IMR-90 (cell line): ENCODE results near the gene GRAMD1B. TPM values are rescaled to one million over a fixed set of nuclear protein-coding genes. Genes with fewer than 3 reads are reported as not detected.

ENCODE experiments used
- ATAC-seq: fragments of 200-7000 bp; cut with Tn5 transposase; 2 replicates; pipeline ENCODE4 v1.9.1; 2020; ENCODE audit warnings: low read depth, mild to moderate bottlenecking, moderate library complexity
- BruUV-seq: library from RNA; stranded (reverse); fragments of 400-500 nt; replicated peaks from 2 replicates; lab custom pipeline; 2021; lab: Mats Ljungman, UMichigan
- CTCF ChIA-PET: fragments of 300-600 bp; formaldehyde crosslinking; extraction: SDS; loops from one replicate; lab custom pipeline; 2021; ENCODE audit warnings: antibody characterized with exemption; lab: Yijun Ruan, JAX
- POLR2A ChIA-PET: fragments of 300-600 bp; sonication (Branson Sonifier 250); formaldehyde crosslinking; loops from one replicate; lab custom pipeline; 2022; ENCODE audit warnings: antibody characterized with exemption; ENCODE audit not compliant: unreplicated experiment; lab: Charles Lee
- DNase-seq: peaks from one replicate; pipeline ENCODE4 v3.0.0; 2013
- H2AFZ ChIP-seq: replicated peaks from 2 replicates; pipeline ENCODE3; 2013; ENCODE audit warnings: low read length, mild to moderate bottlenecking; ENCODE audit not compliant: poor library complexity
- H2AK5ac ChIP-seq: 2 replicates; pipeline ENCODE4 v1.6.1; 2013; ENCODE audit warnings: low read depth, low read length, inconsistent platforms
- H2AK9ac ChIP-seq: replicated peaks from 2 replicates; pipeline ENCODE3; 2013; ENCODE audit warnings: mild to moderate bottlenecking, low read depth, low read length, moderate library complexity; ENCODE audit not compliant: poor library complexity
- H2BK120ac ChIP-seq: 2 replicates; pipeline ENCODE4 v1.6.1; 2013; ENCODE audit warnings: low read depth, low read length, inconsistent platforms
- H2BK15ac ChIP-seq: 3 replicates; pipeline ENCODE4 v1.6.1; 2013; ENCODE audit warnings: low read depth, low read length, inconsistent platforms
- H2BK20ac ChIP-seq: 2 replicates; pipeline ENCODE4 v1.6.1; 2013; ENCODE audit warnings: low read depth, mild to moderate bottlenecking, inconsistent platforms, low read length, moderate library complexity
- H2BK5ac ChIP-seq: 2 replicates; pipeline ENCODE4 v1.6.1; 2013; ENCODE audit warnings: mild to moderate bottlenecking, low read depth, low read length, inconsistent platforms; ENCODE audit not compliant: poor library complexity, severe bottlenecking
- H3K14ac ChIP-seq: replicated peaks from 2 replicates; pipeline ENCODE4 v1.6.1; 2013; ENCODE audit warnings: low read depth, low read length, inconsistent platforms
- H3K18ac ChIP-seq: 2 replicates; pipeline ENCODE4 v1.6.1; 2013; ENCODE audit warnings: low read depth, low read length, control low read depth
- H3K23ac ChIP-seq: 2 replicates; pipeline ENCODE4 v1.6.1; 2013; ENCODE audit warnings: low read depth, low read length, inconsistent platforms
- H3K27ac ChIP-seq: 2 replicates; pipeline ENCODE4 v1.5.1; 2013; ENCODE audit warnings: mild to moderate bottlenecking, control low read depth, low read length; ENCODE audit not compliant: insufficient read depth
- H3K27me3 ChIP-seq: 2 replicates; pipeline ENCODE4 v1.6.1; 2013; ENCODE audit warnings: low read length; ENCODE audit not compliant: control insufficient read depth, insufficient read depth
- H3K36me3 ChIP-seq: 2 replicates; pipeline ENCODE4 v1.6.1; 2013; ENCODE audit warnings: low read length, mixed read lengths; ENCODE audit not compliant: control insufficient read depth, insufficient read depth
- H3K4ac ChIP-seq: 2 replicates; pipeline ENCODE4 v1.6.1; 2013; ENCODE audit warnings: low read depth, low read length, inconsistent platforms
- H3K4me1 ChIP-seq: 2 replicates; pipeline ENCODE4 v1.6.1; 2013; ENCODE audit warnings: low read length, mixed read lengths; ENCODE audit not compliant: control insufficient read depth, insufficient read depth
- H3K4me2 ChIP-seq: 2 replicates; pipeline ENCODE4 v1.6.1; 2013; ENCODE audit warnings: low read depth, mild to moderate bottlenecking, control low read depth, low read length, moderate library complexity
- H3K4me3 ChIP-seq: 2 replicates; pipeline ENCODE4 v1.5.1; 2013; ENCODE audit warnings: low read depth, mild to moderate bottlenecking, control low read depth, low read length, moderate library complexity; ENCODE audit not compliant: insufficient read depth
- H3K56ac ChIP-seq: 2 replicates; pipeline ENCODE4 v1.6.1; 2013; ENCODE audit warnings: low read length, inconsistent platforms; ENCODE audit not compliant: insufficient read depth; ENCODE audit errors: extremely low read depth
- H3K79me1 ChIP-seq, 2 experiments: 2 replicates each; pipeline ENCODE4 v1.6.1; 2013; ENCODE audit warnings: low read length in 2 of 2, inconsistent platforms in 1 of 2, low read depth in 1 of 2
- H3K9ac ChIP-seq: 2 replicates; pipeline ENCODE4 v1.6.1; 2013; ENCODE audit warnings: low read depth, low read length, control low read depth
- H3K9me1 ChIP-seq: 2 replicates; pipeline ENCODE4 v1.6.1; 2013; ENCODE audit warnings: low read length, inconsistent platforms; ENCODE audit not compliant: insufficient read depth
- H3K9me3 ChIP-seq: 2 replicates; pipeline ENCODE4 v1.6.1; 2013; ENCODE audit warnings: low read length; ENCODE audit not compliant: control insufficient read depth, insufficient read depth
- H4K20me1 ChIP-seq: 2 replicates; pipeline ENCODE4 v1.6.1; 2013; ENCODE audit warnings: low read length, inconsistent platforms; ENCODE audit not compliant: insufficient read depth
- H4K5ac ChIP-seq: 2 replicates; pipeline ENCODE4 v1.6.1; 2013; ENCODE audit warnings: mild to moderate bottlenecking, low read depth, low read length, control low read depth
- H4K8ac ChIP-seq, 2 experiments: 2 replicates each; pipeline ENCODE4 v1.6.1; 2013; ENCODE audit warnings: low read depth in 2 of 2, low read length in 2 of 2, control low read depth in 1 of 2, inconsistent platforms in 1 of 2
- H4K91ac ChIP-seq: 2 replicates; pipeline ENCODE4 v1.6.1; 2013; ENCODE audit warnings: low read depth, low read length, inconsistent platforms; ENCODE audit not compliant: insufficient read depth
- RAD21 ChIP-seq: IDR thresholded peaks from 2 replicates; pipeline ENCODE4 v1.6.1; 2012; ENCODE audit warnings: low read length, improper control_type of control experiment
- RCOR1 ChIP-seq: IDR thresholded peaks from 2 replicates; pipeline ENCODE4 v1.6.1; 2012; ENCODE audit warnings: mild to moderate bottlenecking, low read length, improper control_type of control experiment; ENCODE audit not compliant: insufficient replicate concordance
- RFX5 ChIP-seq: IDR thresholded peaks from 2 replicates; pipeline ENCODE4 v1.8.0; 2012; ENCODE audit warnings: low read depth, mild to moderate bottlenecking, low read length, moderate library complexity
- SMC3 ChIP-seq: fragments of 150-350 bp; IDR thresholded peaks from 2 replicates; pipeline ENCODE4 v1.6.1; 2016; ENCODE audit warnings: low read depth, mild to moderate bottlenecking, antibody characterized with exemption, low read length, moderate library complexity
- WGBS, 2 experiments: methylation state at CpG; one replicate each; pipeline versions ENCODE4 v1.1.5 to v1.1.7; 2013; ENCODE audit warnings: missing lambda C conversion rate in 2 of 2; ENCODE audit not compliant: insufficient read length in 1 of 2; ENCODE audit errors: extremely low coverage in 2 of 2; 5-methylcytosine and 5-hydroxymethylcytosine counted together
- dilution Hi-C: fragments of 300-500 bp; cut with HindIII; formaldehyde crosslinking; loops from one replicate; pipeline ENCODE4 v1.14.3; 2018; ENCODE audit warnings: low sequenced_read_pairs; ENCODE audit not compliant: unreplicated experiment
- in situ Hi-C: fragments of 300-500 bp; cut with MboI; formaldehyde crosslinking; loops from 3 replicates; pipeline ENCODE4 v1.14.3; 2019; ENCODE audit warnings: low sequenced_read_pairs, inconsistent platforms, mixed read lengths
- intact Hi-C: fragments of 100-400 bp; cut with micrococcal nuclease; formaldehyde crosslinking; loops from 2 replicates; pipeline ENCODE4 v1.10.0; 2022
- polyA plus RNA-seq, 3 experiments: library from polyadenylated mRNA; depleted of rRNA; stranded (reverse); fragments of >200 nt; gene quantifications; 2 replicates each; pipeline ENCODE4 v1.2.3, GENCODE V29; 2012; ENCODE audit warnings: low replicate concordance in 1 of 3
- total RNA-seq: library from RNA; depleted of rRNA; stranded (reverse); fragments of >200 nt; gene quantifications from 2 replicates; pipeline ENCODE4 v1.2.3, GENCODE V29; 2012

The GRAMD1B gene
- total and polyA plus RNA-seq, 2 of the 4 experiments (the other 2 are of a cell fraction) = 7.1 to 7.2 TPM

GRCh38 chr11:123611698-123612097, 181.6 kb downstream of the GRAMD1B start:
- H2AK5ac ChIP-seq = no peak overlapping the region
- CTCF ChIA-PET = interaction anchor here (0.6 kb wide), 1 partner anchor 340 kb away, joined by 8 read pairs; no protein-coding TSS in a partner anchor
- H3K27me3 ChIP-seq = no peaks in the 10 kb centered on the region
- POLR2A ChIA-PET = no interaction called here
- no peak overlapping the region for H3K56ac ChIP-seq
- H3K36me3 ChIP-seq = peaks cover 12% of the 10 kb centered on the region
- H3K18ac ChIP-seq = no peak overlapping the region
- no peak for TF ChIP-seq RAD21
- no peak for TF ChIP-seq RCOR1
- TF ChIP-seq SMC3 = no peak
- TF ChIP-seq RFX5 = no peak
- BruUV-seq = no TSS peak
- H3K4ac ChIP-seq = no peak overlapping the region
- H4K8ac ChIP-seq = no peak overlapping the region
- no peak overlapping the region for H4K91ac ChIP-seq
- H3K27ac ChIP-seq = no peak overlapping the region
- WGBS, 2 experiments = 80% methylated on average over 2 of the region's 4 CpGs; no CpG with 5 or more reads in 1 of the 2 experiments
- H3K14ac ChIP-seq = no peak overlapping the region
- H3K79me1 ChIP-seq = no peaks in the 10 kb centered on the region
- dilution Hi-C loops (no loop called here), intact Hi-C loops (no loop called here), in situ Hi-C loops (no loop called here)
- H2AFZ ChIP-seq = no peak overlapping the region
- no peak overlapping the region for H4K5ac ChIP-seq
- H3K4me3 ChIP-seq = no peak overlapping the region
- H2BK15ac ChIP-seq = no peak overlapping the region
- ATAC-seq (no peak), DNase-seq (no peak)
- peaks cover under 1% of the 10 kb centered on the region for H3K4me1 ChIP-seq
- H2AK9ac ChIP-seq = no peak overlapping the region
- H3K9me3 ChIP-seq = no peaks in the 10 kb centered on the region
- no peaks in the 10 kb centered on the region for H4K20me1 ChIP-seq
- H3K23ac ChIP-seq = no peak overlapping the region
- no peak overlapping the region for H2BK5ac ChIP-seq
- no peaks in the 10 kb centered on the region for H3K9me1 ChIP-seq
- H2BK120ac ChIP-seq = no peak overlapping the region
- H3K4me2 ChIP-seq = no peak overlapping the region
- no peak overlapping the region for H3K9ac ChIP-seq
- H2BK20ac ChIP-seq = no peak overlapping the region
